ENCODE results near the gene CRACR2A.

The CRACR2A gene

DNA sequence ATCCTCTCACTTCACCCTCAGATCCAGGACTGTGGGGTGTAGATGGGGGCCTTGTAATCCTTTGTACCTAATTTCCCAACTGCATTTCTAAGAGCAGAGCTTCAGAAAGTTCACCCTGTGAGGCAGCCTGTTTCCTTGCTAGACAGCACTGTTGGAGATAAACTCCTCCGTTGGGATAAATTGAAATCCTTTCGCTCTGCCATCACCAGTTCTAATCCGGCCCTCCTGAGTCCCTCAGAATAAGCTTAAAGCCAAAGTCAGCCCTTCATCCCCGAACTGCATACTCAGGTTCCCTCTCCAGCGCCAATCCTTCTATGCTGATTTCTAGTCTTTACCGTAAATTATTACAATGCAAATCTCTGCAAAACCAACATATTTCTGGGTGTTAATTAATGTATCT lies 147.2 kb downstream of the CRACR2A start:
- no peak for DNase-seq (ENCODE audit: extremely low read depth, low read depth)
- TF ChIP-seq, protein P1, sequence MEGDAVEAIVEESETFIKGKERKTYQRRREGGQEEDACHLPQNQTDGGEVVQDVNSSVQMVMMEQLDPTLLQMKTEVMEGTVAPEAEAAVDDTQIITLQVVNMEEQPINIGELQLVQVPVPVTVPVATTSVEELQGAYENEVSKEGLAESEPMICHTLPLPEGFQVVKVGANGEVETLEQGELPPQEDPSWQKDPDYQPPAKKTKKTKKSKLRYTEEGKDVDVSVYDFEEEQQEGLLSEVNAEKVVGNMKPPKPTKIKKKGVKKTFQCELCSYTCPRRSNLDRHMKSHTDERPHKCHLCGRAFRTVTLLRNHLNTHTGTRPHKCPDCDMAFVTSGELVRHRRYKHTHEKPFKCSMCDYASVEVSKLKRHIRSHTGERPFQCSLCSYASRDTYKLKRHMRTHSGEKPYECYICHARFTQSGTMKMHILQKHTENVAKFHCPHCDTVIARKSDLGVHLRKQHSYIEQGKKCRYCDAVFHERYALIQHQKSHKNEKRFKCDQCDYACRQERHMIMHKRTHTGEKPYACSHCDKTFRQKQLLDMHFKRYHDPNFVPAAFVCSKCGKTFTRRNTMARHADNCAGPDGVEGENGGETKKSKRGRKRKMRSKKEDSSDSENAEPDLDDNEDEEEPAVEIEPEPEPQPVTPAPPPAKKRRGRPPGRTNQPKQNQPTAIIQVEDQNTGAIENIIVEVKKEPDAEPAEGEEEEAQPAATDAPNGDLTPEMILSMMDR (IDR thresholded peaks at IDR 0.05; ENCODE audit: low read depth, low read length) = no peak

DNA sequence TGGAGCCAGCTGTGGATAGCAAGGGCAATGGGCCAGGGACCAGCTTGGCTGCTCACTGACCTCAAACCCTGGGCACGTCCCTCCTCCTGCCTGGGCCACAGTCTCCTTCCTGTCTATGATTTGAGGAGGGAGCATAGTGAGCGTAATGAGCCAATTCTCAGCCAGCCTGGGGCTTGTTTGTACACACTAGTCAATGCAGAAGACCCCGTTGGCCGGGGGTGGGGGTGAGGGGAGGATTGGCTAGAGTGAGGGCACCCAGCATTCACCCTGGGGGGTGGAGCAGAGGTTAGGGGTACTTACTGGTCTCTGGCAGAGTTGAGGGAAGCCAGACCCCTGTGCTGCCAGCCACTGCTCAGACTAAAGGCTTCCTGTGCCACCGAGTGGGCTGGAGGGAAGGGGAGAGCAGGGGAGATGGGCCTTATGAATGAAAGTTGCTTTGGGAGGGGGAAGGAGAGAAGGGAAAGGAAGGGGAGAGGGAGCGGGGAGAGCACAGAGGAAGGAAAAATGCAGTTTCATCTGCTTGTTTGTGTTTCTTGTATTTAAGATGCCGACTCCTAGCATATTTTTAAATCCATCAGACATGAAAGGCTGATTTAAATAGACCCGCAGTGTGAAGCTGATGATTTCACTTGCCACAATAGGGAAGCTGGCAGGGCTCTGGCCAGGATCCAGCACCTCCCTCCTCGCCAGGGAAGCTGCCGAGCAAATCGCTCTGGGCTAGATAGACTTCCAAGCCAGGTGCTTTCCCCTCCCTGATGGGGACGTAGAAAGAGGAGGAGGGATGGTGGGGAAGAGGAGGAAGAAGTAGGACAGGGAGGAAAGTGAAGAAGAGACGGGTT lies 147.9 kb downstream of the CRACR2A start:
- TF ChIP-seq, protein P1 (IDR thresholded peaks at IDR 0.05; ENCODE audit: low read depth, low read length) = no peak
- DNase-seq (ENCODE audit: extremely low read depth, low read depth) = no peak

DNA sequence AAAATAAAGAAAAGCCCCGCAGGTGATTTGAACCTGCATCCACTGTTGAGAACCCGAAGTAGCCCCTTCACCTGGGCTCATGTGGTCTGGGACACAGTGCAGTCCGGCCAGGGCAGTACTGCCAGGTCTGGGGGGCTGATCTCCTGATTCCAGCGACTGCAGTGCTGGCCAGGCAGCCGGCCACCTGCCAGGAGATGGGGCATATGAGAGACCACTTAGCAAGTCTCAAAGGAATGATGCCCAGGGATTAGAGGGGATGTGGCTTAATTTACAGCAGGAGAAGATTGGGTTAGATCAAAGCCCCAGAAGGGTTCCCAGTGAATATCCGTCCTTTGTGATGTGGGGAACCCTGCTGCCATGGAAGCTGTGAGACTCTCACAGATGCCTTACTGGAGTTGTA lies 148.6 kb downstream of the CRACR2A start:
- DNase-seq (ENCODE audit: extremely low read depth, low read depth) = no peak
- TF ChIP-seq, protein P1 (IDR thresholded peaks at IDR 0.05; ENCODE audit: low read depth, low read length) = no peak

DNA sequence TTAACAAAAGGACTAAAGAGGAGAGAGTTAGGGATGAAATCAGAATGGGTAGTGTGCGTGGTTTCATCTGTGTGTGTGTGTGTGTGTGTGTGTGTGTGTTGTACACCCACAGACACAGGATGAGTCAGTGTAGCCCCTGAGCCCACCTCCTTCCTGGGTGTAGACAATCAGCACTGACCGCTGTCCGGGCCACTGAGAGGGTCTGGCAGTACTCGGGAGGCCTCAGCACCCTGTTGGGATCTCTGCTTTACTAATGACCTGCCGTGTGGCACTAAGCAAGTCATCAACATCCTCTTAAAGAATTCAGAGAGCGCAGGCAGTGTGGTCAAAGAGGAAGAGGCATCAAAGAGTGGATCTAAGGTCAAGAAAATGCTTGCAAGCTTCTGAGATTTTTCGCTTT lies 149.3 kb downstream of the CRACR2A start:
- TF ChIP-seq, protein P1 (IDR thresholded peaks at IDR 0.05; ENCODE audit: low read depth, low read length) = no peak
- no peak for DNase-seq (ENCODE audit: extremely low read depth, low read depth)

DNA sequence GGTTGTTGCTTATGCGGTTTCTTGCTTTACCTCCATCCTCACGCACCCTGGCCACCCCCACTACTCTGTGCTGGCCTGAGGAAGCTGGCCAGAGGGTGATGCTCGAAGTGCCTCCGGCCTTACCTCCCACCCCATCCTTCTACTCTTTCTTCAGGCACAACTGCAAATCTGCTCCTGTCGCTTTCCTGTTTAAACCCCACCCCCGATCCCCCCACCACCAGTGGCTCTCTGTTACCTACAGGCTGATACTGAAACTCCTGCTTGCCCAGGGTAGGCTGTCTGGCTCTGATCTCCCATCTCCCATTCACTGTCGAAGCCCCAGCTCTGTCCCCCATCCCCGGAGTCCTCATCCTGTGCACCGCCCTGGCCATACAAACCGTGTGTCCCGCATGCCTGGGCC lies 150.4 kb downstream of the CRACR2A start:
- DNase-seq (ENCODE audit: extremely low read depth, low read depth) = no peak
- TF ChIP-seq, protein P1 (IDR thresholded peaks at IDR 0.05; ENCODE audit: low read depth, low read length) = no peak

DNA sequence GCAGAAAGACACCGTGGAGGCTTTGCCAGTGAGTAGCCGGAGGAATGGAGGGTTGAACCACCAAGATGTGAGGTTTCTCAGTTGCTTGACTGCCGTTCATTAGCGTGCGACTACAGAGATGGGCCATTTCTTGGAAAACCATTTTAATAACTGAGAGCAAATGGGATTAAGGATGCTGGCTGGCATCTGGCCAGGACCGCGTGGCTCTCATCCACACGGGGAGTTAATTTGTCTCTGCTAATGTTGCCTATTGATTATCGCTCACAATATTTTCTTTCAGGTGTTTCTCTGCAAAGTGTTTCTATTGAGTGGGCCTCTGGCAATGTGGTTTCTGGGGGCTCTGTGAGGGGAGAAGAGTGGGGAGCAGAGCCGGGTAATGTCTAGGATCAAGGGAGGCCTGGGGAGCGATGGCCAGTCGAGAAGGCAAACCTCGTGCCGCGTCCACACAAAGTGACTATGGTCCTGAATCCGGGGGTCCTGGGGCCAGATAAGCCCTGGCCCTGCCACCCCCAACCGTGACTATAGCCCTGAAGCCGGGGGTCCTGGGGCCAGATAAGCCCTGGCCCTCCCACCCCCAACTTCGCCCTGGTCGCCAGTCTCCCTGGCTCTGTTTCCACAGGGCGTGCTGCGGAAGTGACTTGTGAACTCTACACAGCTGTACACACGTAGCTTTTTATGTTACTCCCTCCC lies 151.3 kb downstream of the CRACR2A start:
- DNase-seq (ENCODE audit: extremely low read depth, low read depth) = no peak
- TF ChIP-seq, protein P1 (IDR thresholded peaks at IDR 0.05; ENCODE audit: low read depth, low read length) = no peak

DNA sequence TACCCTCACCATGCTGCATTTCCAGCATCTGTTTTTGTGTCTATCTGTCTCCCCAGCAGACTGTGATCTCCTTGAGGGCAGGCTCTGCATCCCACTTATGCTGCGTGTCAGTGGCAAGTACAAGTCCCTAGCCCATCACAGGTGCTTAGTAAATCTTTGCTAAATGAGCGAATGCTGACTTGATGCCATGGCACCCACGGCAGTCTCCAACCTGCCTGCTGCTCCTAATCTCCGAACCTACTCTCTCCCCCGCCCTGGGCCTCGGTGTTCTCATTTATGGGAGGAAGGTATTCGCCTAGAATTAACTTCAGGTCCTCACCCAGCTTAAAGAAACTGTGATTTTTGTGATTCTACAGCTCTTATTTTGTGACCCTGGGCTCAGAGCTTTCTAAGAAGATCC lies 152.0 kb downstream of the CRACR2A start:
- no peak for DNase-seq (ENCODE audit: extremely low read depth, low read depth)
- TF ChIP-seq, protein P1 (IDR thresholded peaks at IDR 0.05; ENCODE audit: low read depth, low read length) = no peak
